GM21576 (cell line): ENCODE data around the gene NEURL2.
"Not testable (repeated sequence)": the region's sequence is repeated elsewhere in the genome, so short reads cannot be mapped to it uniquely, and the experiment has no call there.

Source experiments
- ATAC-seq: cut with Tn5 transposase; IDR thresholded peaks from one replicate; pipeline ENCODE4 v1.9.1; 2021; ENCODE audit warnings: mild to moderate bottlenecking, moderate library complexity; ENCODE audit not compliant: unreplicated experiment

The NEURL2 gene

GRCh38 chr20:45874576-45874975 is 16.4 kb downstream of the NEURL2 start:
- ATAC-seq: no peak

- ATAC-seq: not testable (repeated sequence)
Measured at GRCh38 chr20:45874104-45874481, 16.9 kb downstream of the NEURL2 start.

GRCh38 chr20:45873409-45874103 is 17.5 kb downstream of the NEURL2 start:
- no peak for ATAC-seq

- ATAC-seq: no peak
Measured at GRCh38 chr20:45872626-45873025, 18.4 kb downstream of the NEURL2 start.

DNA sequence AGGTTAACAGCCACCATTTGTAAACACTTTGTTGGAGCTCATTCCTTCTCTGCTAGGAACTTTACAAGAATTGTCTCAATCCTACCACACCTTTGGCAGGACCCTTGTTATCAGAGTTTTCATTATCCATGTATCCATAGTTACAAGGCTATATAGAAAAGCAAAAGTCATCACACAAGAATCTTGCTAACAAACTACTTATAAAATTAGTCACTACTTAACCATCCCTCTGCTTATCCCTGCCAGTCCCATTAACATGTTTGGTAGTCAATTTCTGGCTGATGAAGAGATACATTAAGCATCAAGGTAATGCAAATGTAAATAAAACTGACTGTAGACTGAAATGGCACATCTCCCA is 23.2 kb downstream of the NEURL2 start:
- no peak for ATAC-seq

DNA sequence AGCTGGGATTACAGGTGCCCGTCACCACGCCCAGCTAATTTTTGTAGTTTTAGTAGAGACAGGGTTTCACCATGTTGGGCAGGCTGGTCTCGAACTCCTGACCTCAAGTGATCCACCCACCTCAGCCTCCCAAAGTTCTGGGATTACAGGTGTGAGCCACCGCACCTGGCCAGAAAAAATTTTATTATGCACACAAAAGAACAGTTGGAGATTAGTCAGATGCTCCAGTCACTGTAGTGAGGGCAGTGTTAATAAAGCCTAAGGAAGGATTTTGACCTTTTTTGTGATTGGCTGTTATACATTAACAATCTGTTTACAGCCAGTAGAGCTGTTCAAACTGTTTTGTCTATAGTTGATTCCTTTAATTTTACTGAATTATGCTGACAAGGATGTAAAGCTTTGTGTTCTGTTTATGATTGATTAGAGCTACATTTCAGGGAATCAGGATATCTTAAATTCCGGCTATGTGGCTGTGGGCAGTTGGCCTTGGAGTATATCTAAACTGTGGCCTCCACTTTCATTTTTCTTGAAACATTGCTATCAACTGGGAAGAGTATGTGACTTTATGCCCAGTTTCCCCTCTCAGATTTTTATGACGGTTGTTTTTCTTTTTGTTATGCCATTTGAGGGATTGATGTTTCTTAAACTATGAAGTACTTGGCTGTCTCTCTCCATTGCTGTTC is 23.7 kb downstream of the NEURL2 start:
- no peak for ATAC-seq

DNA sequence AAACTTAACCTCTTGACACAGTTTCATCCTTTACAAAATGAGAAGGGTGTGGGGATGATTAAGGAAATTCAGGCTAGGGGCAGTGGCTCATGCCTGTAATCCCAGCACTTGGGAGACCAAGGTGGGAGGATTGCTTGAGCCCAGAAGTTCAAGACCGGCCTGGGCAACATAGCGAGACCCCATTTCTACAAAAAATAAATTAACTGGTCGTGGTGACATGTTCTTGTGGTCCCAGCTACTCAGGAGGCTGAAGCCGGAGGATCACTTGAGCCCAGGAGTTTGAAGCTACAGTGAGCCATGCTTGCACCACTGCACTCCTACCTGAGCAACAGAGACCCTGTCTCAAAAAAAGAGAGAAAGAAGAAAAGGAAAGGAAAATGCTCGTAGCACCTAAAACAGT is 24.6 kb downstream of the NEURL2 start:
- ATAC-seq: no peak

DNA sequence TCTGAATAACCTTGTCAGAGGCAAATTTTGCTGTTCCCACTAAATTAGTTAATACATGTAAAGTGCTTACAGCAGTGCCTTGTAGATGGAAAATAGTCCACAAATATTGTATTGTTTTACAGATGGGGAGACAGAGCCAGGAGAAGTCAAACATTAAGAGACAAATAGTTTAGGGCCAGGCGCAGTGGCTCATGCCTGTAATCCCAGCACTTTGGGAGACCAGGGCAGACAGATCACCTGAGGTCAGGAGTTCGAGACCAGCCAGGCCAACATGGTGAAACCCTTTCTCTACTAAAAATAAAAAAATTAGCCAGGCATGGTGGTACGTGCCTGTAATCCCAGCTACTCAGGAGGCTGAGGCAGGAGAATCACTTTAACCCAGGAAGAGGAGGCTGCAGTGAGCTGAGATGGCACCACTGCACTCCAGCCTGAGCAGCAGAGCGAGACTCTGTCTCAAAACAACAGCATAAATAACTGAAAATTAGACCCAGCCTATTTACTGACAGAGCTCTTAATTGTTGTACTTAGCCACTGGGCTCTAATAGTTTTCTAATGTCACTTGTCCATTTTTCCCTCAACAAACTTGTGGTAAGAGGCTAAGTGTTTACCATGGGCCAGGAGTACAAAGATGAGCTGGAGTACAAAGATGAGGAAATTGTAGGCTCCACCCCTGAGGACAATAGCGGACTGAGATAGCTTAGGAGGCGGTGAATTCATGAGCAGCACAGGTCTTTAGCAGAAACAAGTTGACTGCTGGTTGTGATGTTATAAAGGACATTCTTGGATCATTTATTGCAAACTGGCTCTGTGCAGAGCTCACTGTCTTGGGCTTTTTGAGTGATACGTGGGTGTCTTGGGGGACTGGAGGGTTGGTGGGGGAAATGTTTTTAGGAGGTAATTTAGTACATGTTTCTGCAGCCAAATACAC is 27.2 kb downstream of the NEURL2 start:
- ATAC-seq: no peak

GRCh38 chr20:45861221-45862075 is 29.6 kb downstream of the NEURL2 start:
- no peak for ATAC-seq

GRCh38 chr20:45860560-45861220 is 30.3 kb downstream of the NEURL2 start:
- no peak for ATAC-seq

GRCh38 chr20:45859916-45860315 is 31.1 kb downstream of the NEURL2 start:
- no peak for ATAC-seq

DNA sequence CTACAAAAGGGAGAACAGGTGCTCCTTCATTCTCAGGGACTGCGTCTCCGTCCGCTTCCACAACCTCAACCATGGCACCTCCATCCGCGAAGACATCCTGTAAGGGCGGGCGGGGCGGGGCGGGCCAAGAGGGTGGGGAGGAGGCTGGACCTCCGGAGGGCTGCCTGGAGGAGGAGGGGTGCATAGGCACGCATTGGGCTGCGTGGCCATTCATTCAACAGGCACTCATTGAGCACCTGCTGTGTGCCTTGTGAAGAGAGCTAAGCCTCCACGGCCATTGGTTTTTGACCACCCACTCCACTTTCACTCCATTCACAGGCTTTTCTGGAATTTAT is 33.2 kb downstream of the NEURL2 start:
- ATAC-seq: peak; percentile 10

DNA sequence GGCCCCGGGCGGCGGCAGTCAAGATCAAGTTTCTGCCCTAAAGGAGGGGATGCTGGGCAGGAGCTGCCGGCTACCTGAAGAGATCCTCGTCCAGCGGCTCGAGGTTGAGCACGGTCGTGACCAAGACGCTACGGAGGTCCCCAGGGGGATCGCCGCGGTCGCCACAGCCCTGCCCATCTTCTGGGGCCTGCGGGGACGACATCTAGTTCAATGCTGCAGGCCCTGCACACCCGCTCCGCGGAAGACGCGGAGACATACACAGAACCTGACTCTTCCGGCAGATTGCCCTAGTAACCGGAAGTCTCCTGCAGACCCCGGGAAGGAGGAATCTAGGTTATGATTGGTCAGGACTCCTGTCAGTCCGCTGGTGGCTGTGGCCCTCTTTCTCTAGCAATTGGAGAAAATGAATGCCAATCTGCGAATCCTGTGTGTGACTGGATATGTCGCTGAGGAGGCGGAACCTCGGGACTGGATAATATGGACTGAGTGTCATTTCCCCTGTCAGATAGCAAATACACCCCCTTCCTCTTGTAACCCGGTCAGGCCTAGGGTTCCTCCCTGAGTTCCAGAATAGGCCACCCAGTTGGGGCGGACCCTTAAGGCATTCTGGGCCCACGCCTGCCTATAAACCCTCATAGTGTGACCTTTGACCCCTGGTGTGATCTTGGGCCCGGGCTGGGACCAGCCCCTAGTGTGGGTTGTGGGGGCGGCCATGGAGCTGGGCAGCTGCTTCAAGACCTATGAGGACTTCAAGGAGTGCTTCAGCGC is 33.7 kb downstream of the NEURL2 start, which contains the start of the genes ACOT8 and ZSWIM3:
ACOT8 (minus strand) TSS at position 279 of the 768 bp plus-strand sequence; CDS start at position 202, 77 bp downstream.
ZSWIM3 (plus strand) TSS at position 501 of the 768 bp plus-strand sequence; CDS start at position 713, 212 bp downstream.
- ATAC-seq: peak; percentile 95

GRCh38 chr20:45853484-45853883 is 37.5 kb downstream of the NEURL2 start:
- ATAC-seq: no peak

- ATAC-seq: no peak
Measured at GRCh38 chr20:45852326-45852725, 38.7 kb downstream of the NEURL2 start.

DNA sequence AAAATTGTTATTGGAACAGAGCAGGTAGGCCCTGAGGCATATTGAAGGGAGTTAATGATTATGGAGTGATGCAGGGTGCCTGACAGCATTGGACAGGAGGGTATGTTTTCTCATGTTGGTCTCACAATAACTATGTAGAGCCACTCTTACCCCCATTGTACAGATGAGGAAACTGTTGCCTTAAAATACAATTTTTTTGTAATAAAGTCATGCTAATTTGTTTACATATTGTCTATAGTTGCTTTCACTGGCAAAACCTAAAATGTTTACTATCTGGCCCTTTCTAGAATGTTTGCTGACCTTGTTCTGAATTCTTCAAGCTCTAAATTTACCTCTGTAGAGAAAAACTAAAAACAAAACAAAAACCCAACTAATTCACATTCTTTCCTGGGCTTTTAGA is 39.5 kb downstream of the NEURL2 start:
- no peak for ATAC-seq

GRCh38 chr20:45850926-45851325 is 40.1 kb downstream of the NEURL2 start:
- ATAC-seq: no peak

- no peak for ATAC-seq
Measured at GRCh38 chr20:45850238-45850637, 40.8 kb downstream of the NEURL2 start.

DNA sequence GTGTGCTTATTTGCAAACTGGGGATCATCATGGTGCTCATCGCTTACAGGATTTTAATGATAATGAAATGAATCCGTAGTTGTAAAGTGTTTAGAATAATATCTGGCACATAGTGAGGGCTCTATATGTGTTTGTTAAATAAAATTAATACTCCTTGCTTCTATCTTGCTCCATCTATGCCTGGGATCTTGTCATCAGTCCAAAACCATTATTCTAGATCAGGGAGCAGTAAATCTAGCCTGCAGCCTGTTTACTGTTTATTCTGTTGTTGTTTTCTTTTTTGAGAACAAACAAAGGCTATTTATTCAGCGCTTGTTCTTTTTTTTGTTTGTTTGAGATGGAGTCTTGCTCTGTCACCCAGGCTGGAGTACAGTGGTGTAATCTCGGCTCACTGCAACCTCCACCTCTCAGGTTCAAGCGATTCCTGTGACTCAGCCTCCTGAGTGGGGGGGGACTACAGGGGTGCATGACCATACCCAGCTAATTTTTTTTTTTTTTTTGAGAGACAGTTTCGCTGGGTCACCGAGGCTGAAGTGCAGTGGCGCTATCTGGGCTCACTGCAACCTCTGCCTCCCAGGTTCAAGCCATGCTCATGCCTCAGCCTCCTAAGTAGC is 41.9 kb downstream of the NEURL2 start:
- ATAC-seq: no peak
